ENCODE results near the gene ROR2. TPM values are rescaled to one million over a fixed set of nuclear protein-coding genes. Genes with fewer than 3 reads are reported as not detected.
"Not testable (repeated sequence)": the region's sequence is repeated elsewhere in the genome, so short reads cannot be mapped to it uniquely, and the experiment has no call there.

Gene ROR2
- total and polyA plus RNA-seq, 2 donors: 4.5 to 7.1 TPM

- no peak for DNase-seq (ENCODE audit: low read depth in 6 of 9, low spot score in 9 of 9)
- no peaks in the 10 kb centered on the region for H3K36me3 ChIP-seq (ENCODE audit: control insufficient read depth in 2 of 2, insufficient read depth in 2 of 2, low read length in 1 of 2)
- WGBS: 96% methylated on average over 3 of the region's 3 CpGs
- no peaks in the 10 kb centered on the region for H3K27me3 ChIP-seq (ENCODE audit: control insufficient read depth in 2 of 2, insufficient read depth in 1 of 2, low read length in 1 of 2)
- H3K4me1 ChIP-seq (ENCODE audit: control insufficient read depth in 2 of 2, insufficient read depth in 2 of 2, low read length in 2 of 2): no peaks in the 10 kb centered on the region
- H3K4me3 ChIP-seq (ENCODE audit: low read length in 2 of 2): no peak overlapping the region
- H3K9me3 ChIP-seq (ENCODE audit: control insufficient read depth in 2 of 2, insufficient read depth in 1 of 2, low read length in 1 of 2): no peaks in the 10 kb centered on the region
- no peak overlapping the region for H3K27ac ChIP-seq (ENCODE audit: low read depth in 1 of 2, low read length in 1 of 2)
These were observed 391.6 kb downstream of the ROR2 start for GRCh38 chr9:91558395-91558794.

- no peak for DNase-seq (ENCODE audit: low read depth in 6 of 9, low spot score in 9 of 9)
- no peaks in the 10 kb centered on the region for H3K4me1 ChIP-seq (ENCODE audit: control insufficient read depth in 2 of 2, insufficient read depth in 2 of 2, low read length in 2 of 2)
- no peaks in the 10 kb centered on the region for H3K36me3 ChIP-seq (ENCODE audit: control insufficient read depth in 2 of 2, insufficient read depth in 2 of 2, low read length in 1 of 2)
- no peak overlapping the region for H3K4me3 ChIP-seq (ENCODE audit: low read length in 2 of 2)
- H3K9me3 ChIP-seq (ENCODE audit: control insufficient read depth in 2 of 2, insufficient read depth in 1 of 2, low read length in 1 of 2): no peaks in the 10 kb centered on the region
- 91% methylated on average over 2 of the region's 2 CpGs for WGBS
- no peaks in the 10 kb centered on the region for H3K27me3 ChIP-seq (ENCODE audit: control insufficient read depth in 2 of 2, insufficient read depth in 1 of 2, low read length in 1 of 2)
- H3K27ac ChIP-seq (ENCODE audit: low read depth in 1 of 2, low read length in 1 of 2): no peak overlapping the region
These were observed 392.7 kb downstream of the ROR2 start for GRCh38 chr9:91557327-91557726.

DNA sequence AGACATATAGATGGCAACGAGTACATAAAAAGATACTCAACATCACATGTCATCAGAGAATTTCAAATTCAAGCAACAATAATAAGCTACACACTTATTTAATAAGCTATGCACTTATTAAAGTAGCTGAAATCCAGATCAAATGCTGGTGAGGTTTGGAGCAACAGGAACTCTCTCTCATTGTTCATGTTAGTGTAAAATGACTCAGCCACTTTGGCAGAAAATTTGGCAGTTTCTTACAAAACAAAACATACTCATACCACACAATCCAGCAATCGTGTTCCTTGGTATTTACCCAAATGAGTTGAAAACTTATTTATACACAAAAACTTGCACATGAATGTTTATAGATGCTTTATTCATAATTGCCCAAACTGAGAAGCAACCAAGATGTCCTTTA, 394.9 kb downstream of the ROR2 start:
- no peaks in the 10 kb centered on the region for H3K27me3 ChIP-seq (ENCODE audit: control insufficient read depth in 2 of 2, insufficient read depth in 1 of 2, low read length in 1 of 2)
- H3K27ac ChIP-seq (ENCODE audit: low read depth in 1 of 2, low read length in 1 of 2): no peak overlapping the region
- DNase-seq (ENCODE audit: low read depth in 6 of 9, low spot score in 9 of 9): no peak
- 76% methylated on average over 2 of the region's 2 CpGs for WGBS
- no peaks in the 10 kb centered on the region for H3K4me1 ChIP-seq (ENCODE audit: control insufficient read depth in 2 of 2, insufficient read depth in 2 of 2, low read length in 2 of 2)
- no peaks in the 10 kb centered on the region for H3K9me3 ChIP-seq (ENCODE audit: control insufficient read depth in 2 of 2, insufficient read depth in 1 of 2, low read length in 1 of 2)
- no peaks in the 10 kb centered on the region for H3K36me3 ChIP-seq (ENCODE audit: control insufficient read depth in 2 of 2, insufficient read depth in 2 of 2, low read length in 1 of 2)
- H3K4me3 ChIP-seq (ENCODE audit: low read length in 2 of 2): no peak overlapping the region

DNA sequence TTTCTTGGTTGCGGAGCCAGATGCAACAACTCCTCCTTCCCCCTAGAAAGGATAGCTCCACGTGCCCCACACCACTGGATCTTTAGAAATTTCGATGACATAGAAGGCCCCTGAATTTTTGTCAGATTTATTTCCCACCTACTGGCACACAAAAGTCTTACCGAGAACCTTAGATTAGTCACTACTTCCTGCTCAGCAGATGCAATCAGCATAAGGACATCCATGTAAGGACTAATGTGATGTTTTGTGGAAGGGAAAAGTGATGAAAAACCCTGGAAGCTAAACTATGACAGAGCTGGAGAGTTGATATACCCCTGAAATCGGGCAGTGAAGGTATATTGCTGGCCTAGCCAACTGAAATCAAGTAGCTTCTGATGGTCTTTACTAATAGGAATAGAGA, 400.9 kb downstream of the ROR2 start:
- no peak overlapping the region for H3K27ac ChIP-seq (ENCODE audit: low read depth in 1 of 2, low read length in 1 of 2)
- no peaks in the 10 kb centered on the region for H3K36me3 ChIP-seq (ENCODE audit: control insufficient read depth in 2 of 2, insufficient read depth in 2 of 2, low read length in 1 of 2)
- H3K4me1 ChIP-seq (ENCODE audit: control insufficient read depth in 2 of 2, insufficient read depth in 2 of 2, low read length in 2 of 2): no peaks in the 10 kb centered on the region
- no peaks in the 10 kb centered on the region for H3K27me3 ChIP-seq (ENCODE audit: control insufficient read depth in 2 of 2, insufficient read depth in 1 of 2, low read length in 1 of 2)
- H3K4me3 ChIP-seq (ENCODE audit: low read length in 2 of 2): no peak overlapping the region
- WGBS: 89% methylated on average over 5 of the region's 5 CpGs
- H3K9me3 ChIP-seq (ENCODE audit: control insufficient read depth in 2 of 2, insufficient read depth in 1 of 2, low read length in 1 of 2): no peaks in the 10 kb centered on the region
- no peak for DNase-seq (ENCODE audit: low read depth in 6 of 9, low spot score in 9 of 9)

GRCh38 chr9:91547081-91547480, 402.9 kb downstream of the ROR2 start:
- WGBS: 91% methylated on average over 2 of the region's 2 CpGs
- Histone ChIP-seq H3K4me1 (ENCODE audit: control insufficient read depth in 2 of 2, insufficient read depth in 2 of 2, low read length in 2 of 2) (no peaks in the 10 kb centered on the region), H3K36me3 (ENCODE audit: control insufficient read depth in 2 of 2, insufficient read depth in 2 of 2, low read length in 1 of 2) (no peaks in the 10 kb centered on the region), H3K27ac (ENCODE audit: low read depth in 1 of 2, low read length in 1 of 2) (no peak overlapping the region), H3K4me3 (ENCODE audit: low read length in 2 of 2) (no peak overlapping the region), H3K9me3 (ENCODE audit: control insufficient read depth in 2 of 2, insufficient read depth in 1 of 2, low read length in 1 of 2) (no peaks in the 10 kb centered on the region), H3K27me3 (ENCODE audit: control insufficient read depth in 2 of 2, insufficient read depth in 1 of 2, low read length in 1 of 2) (no peaks in the 10 kb centered on the region)
- DNase-seq (ENCODE audit: low read depth in 6 of 9, low spot score in 9 of 9): no peak

DNA sequence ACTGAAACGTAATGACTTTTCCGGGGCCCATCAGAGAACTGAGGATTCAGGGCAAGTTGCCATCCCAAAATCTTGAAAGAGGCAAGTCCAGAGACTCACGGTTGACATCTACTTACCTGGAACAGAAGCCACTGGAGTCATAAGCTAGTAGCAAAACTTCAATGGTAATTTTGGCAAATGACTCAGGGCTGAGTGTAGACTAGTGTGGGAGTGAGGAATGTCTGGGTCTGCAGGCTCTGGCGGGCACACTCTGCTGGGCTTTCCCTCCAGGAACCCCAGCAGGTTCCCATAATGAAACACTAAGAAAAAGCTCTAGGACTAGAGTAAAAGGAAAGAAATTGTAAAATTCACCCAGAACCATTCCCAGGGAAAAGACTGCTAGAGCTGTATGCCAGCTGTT, 403.5 kb downstream of the ROR2 start:
- Histone ChIP-seq H3K27ac (ENCODE audit: low read depth in 1 of 2, low read length in 1 of 2) (no peak overlapping the region), H3K27me3 (ENCODE audit: control insufficient read depth in 2 of 2, insufficient read depth in 1 of 2, low read length in 1 of 2) (no peaks in the 10 kb centered on the region), H3K4me3 (ENCODE audit: low read length in 2 of 2) (no peak overlapping the region), H3K9me3 (ENCODE audit: control insufficient read depth in 2 of 2, insufficient read depth in 1 of 2, low read length in 1 of 2) (no peaks in the 10 kb centered on the region), H3K36me3 (ENCODE audit: control insufficient read depth in 2 of 2, insufficient read depth in 2 of 2, low read length in 1 of 2) (no peaks in the 10 kb centered on the region), H3K4me1 (ENCODE audit: control insufficient read depth in 2 of 2, insufficient read depth in 2 of 2, low read length in 2 of 2) (no peaks in the 10 kb centered on the region)
- WGBS: 91% methylated on average over 4 of the region's 4 CpGs
- no peak for DNase-seq (ENCODE audit: low read depth in 6 of 9, low spot score in 9 of 9)

DNA sequence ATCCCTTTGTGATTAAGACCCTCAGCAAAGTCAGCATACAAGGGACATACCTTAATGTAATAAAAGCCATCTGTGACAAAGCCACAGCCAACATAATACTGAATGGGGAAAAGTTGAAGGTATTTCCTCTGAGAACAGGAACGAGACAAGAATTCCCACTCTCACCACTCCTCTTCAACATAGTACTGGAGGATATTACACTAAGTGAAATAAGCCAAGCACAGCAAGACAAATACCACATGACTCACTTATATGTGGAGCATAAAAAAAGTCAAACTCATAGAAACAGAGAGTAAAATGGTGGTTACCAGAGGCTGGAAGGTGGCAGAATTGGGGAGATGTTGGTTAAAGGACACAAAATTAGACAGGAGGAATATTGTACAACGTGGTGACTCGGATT, 408.3 kb downstream of the ROR2 start:
- Histone ChIP-seq H3K9me3 (ENCODE audit: control insufficient read depth in 2 of 2, insufficient read depth in 1 of 2, low read length in 1 of 2) (no peaks in the 10 kb centered on the region), H3K4me1 (ENCODE audit: control insufficient read depth in 2 of 2, insufficient read depth in 2 of 2, low read length in 2 of 2) (no peaks in the 10 kb centered on the region), H3K27me3 (ENCODE audit: control insufficient read depth in 2 of 2, insufficient read depth in 1 of 2, low read length in 1 of 2) (no peaks in the 10 kb centered on the region), H3K36me3 (ENCODE audit: control insufficient read depth in 2 of 2, insufficient read depth in 2 of 2, low read length in 1 of 2) (no peaks in the 10 kb centered on the region), H3K4me3 (ENCODE audit: low read length in 2 of 2) (no peak overlapping the region), H3K27ac (ENCODE audit: low read depth in 1 of 2, low read length in 1 of 2) (no peak overlapping the region)
- DNase-seq (ENCODE audit: low read depth in 6 of 9, low spot score in 9 of 9): no peak
- WGBS: 88% methylated on average over 3 of the region's 3 CpGs

- not testable (repeated sequence) for H3K4me1 ChIP-seq (ENCODE audit: control insufficient read depth in 2 of 2, insufficient read depth in 2 of 2, low read length in 2 of 2); H3K36me3 ChIP-seq (ENCODE audit: control insufficient read depth in 2 of 2, insufficient read depth in 2 of 2, low read length in 1 of 2); H3K4me3 ChIP-seq (ENCODE audit: low read length in 2 of 2); H3K9me3 ChIP-seq (ENCODE audit: control insufficient read depth in 2 of 2, insufficient read depth in 1 of 2, low read length in 1 of 2); H3K27me3 ChIP-seq (ENCODE audit: control insufficient read depth in 2 of 2, insufficient read depth in 1 of 2, low read length in 1 of 2); H3K27ac ChIP-seq (ENCODE audit: low read depth in 1 of 2, low read length in 1 of 2); DNase-seq (ENCODE audit: low read depth in 6 of 9, low spot score in 9 of 9)
- WGBS: 88% methylated on average over 4 of the region's 4 CpGs
These were observed 409.5 kb downstream of the ROR2 start for GRCh38 chr9:91540506-91540905.

- no peaks in the 10 kb centered on the region for H3K27me3 ChIP-seq (ENCODE audit: control insufficient read depth in 2 of 2, insufficient read depth in 1 of 2, low read length in 1 of 2)
- WGBS: 85% methylated on average over 3 of the region's 3 CpGs
- H3K36me3 ChIP-seq (ENCODE audit: control insufficient read depth in 2 of 2, insufficient read depth in 2 of 2, low read length in 1 of 2): no peaks in the 10 kb centered on the region
- no peaks in the 10 kb centered on the region for H3K4me1 ChIP-seq (ENCODE audit: control insufficient read depth in 2 of 2, insufficient read depth in 2 of 2, low read length in 2 of 2)
- H3K27ac ChIP-seq (ENCODE audit: low read depth in 1 of 2, low read length in 1 of 2): no peak overlapping the region
- no peak for DNase-seq (ENCODE audit: low read depth in 6 of 9, low spot score in 9 of 9)
- no peaks in the 10 kb centered on the region for H3K9me3 ChIP-seq (ENCODE audit: control insufficient read depth in 2 of 2, insufficient read depth in 1 of 2, low read length in 1 of 2)
- H3K4me3 ChIP-seq (ENCODE audit: low read length in 2 of 2): no peak overlapping the region
These were observed 413.8 kb downstream of the ROR2 start for GRCh38 chr9:91536211-91536691.

DNA sequence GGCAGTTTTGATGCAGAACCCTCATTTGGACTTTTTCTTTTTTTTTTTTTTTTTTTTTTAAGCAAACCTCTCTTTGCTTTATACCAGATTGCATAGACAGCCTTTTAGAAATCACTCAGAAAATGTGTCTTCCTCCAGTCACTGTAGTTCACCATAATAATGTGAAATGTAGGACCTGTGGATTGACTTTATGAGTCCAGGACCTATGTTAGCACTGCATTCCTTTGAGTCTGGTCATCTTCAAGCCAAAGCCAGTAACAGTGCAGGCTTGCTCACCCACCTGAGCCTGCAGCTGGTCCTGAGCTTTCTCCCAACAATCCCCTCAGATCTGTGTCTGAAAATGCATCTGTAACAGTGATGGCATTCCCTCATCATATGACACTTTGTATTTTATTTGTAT, 415.7 kb downstream of the ROR2 start:
- no peak overlapping the region for H3K4me3 ChIP-seq (ENCODE audit: low read length in 2 of 2)
- H3K27ac ChIP-seq (ENCODE audit: low read depth in 1 of 2, low read length in 1 of 2): no peak overlapping the region
- no peaks in the 10 kb centered on the region for H3K4me1 ChIP-seq (ENCODE audit: control insufficient read depth in 2 of 2, insufficient read depth in 2 of 2, low read length in 2 of 2)
- no peaks in the 10 kb centered on the region for H3K9me3 ChIP-seq (ENCODE audit: control insufficient read depth in 2 of 2, insufficient read depth in 1 of 2, low read length in 1 of 2)
- DNase-seq (ENCODE audit: low read depth in 6 of 9, low spot score in 9 of 9): no peak
- no peaks in the 10 kb centered on the region for H3K36me3 ChIP-seq (ENCODE audit: control insufficient read depth in 2 of 2, insufficient read depth in 2 of 2, low read length in 1 of 2)
- H3K27me3 ChIP-seq (ENCODE audit: control insufficient read depth in 2 of 2, insufficient read depth in 1 of 2, low read length in 1 of 2): no peaks in the 10 kb centered on the region
